ENCODE data around the gene EHMT1. TPM values are rescaled to one million over a fixed set of nuclear protein-coding genes. Genes with fewer than 3 reads are reported as not detected.

EHMT1 gene
- total and polyA plus RNA-seq, 9 of the 15 experiments (the other 6 are each of a cell fraction or from before 2014, with no cell fraction given): 2.2 to 76.0 (median 36.4) TPM

- no peak overlapping the region for H3K4me2 ChIP-seq (ENCODE audit: insufficient read depth, low read length)
- FAIRE-seq: no peak
- H3K27me3 ChIP-seq (ENCODE audit: control insufficient read depth in 2 of 2, insufficient read depth in 2 of 2, low read length in 2 of 2): no peaks in the 10 kb centered on the region
- H3K36me3 ChIP-seq (ENCODE audit: control insufficient read depth, insufficient read depth, low read length): no peaks in the 10 kb centered on the region
- no peak overlapping the region for H2AFZ ChIP-seq (ENCODE audit: low read depth, low read length)
- ChIA-PET POLR2A (interaction anchor here (0.6 to 3.2 kb wide), 5 partner anchors 12 to 800 kb away, joined by 3 to 28 read pairs (median 3); partner anchors contain the start of genes DPH7 and ZMYND19), CTCF (ENCODE audit: low intra/inter-chr PET ratio) (no interaction called here)
- intact Hi-C loops (cut with micrococcal nuclease): no loop called here
- no peak for DNase-seq (ENCODE audit: extremely low read depth in 1 of 4, low spot score in 3 of 4)
- H4K20me1 ChIP-seq (replicated peaks; ENCODE audit: control insufficient read depth, insufficient read depth, low read length): peaks cover 7% of the 10 kb centered on the region; the same call in 1 of the 2 replicates
- in situ Hi-C loops (cut with MboI): no loop called here
- no TSS peak for BruUV-seq (replicated peaks)
- H3K4me3 ChIP-seq: no peak overlapping the region
- H3K27ac ChIP-seq (ENCODE audit: extremely low read depth, low read depth, low read length): no peak overlapping the region
- peaks cover 16% of the 10 kb centered on the region for H3K79me2 ChIP-seq (ENCODE audit: control insufficient read depth, insufficient read depth, low read length)
- H3K9me3 ChIP-seq (replicated peaks; ENCODE audit: control insufficient read depth, insufficient read depth, low read depth, low read length): no peaks in the 10 kb centered on the region
- H3K4me1 ChIP-seq (replicated peaks in 1 of 2; ENCODE audit: control insufficient read depth in 2 of 2, insufficient read depth in 2 of 2, low read length in 2 of 2): peaks cover 21 to 41% of the 10 kb centered on the region in 2 experiments; a peak in 4 of 5 replicates
- WGBS (ENCODE audit: insufficient coverage, low coverage, missing lambda C conversion rate): 91% methylated on average over 12 of the region's 13 CpGs
- H3K9me1 ChIP-seq (ENCODE audit: control insufficient read depth, insufficient read depth, low read length): no peaks in the 10 kb centered on the region
- H3K9ac ChIP-seq (ENCODE audit: insufficient read depth in 1 of 2, low read depth in 2 of 2, low read length in 2 of 2): no peak overlapping the region
- no peak for ATAC-seq
- TF ChIP-seq KAT8 (IDR thresholded peaks at IDR 0.05; ENCODE audit: low read depth): no peak
- no peak for TF ChIP-seq HEY1 (CRISPR knock-in tag; IDR thresholded peaks at IDR 0.05; ENCODE audit: borderline replicate concordance)
- no peak for TF ChIP-seq MGA (IDR thresholded peaks at IDR 0.05)
- TF ChIP-seq PKNOX1 (IDR thresholded peaks at IDR 0.05): no peak
- TF ChIP-seq ZC3H8 (IDR thresholded peaks at IDR 0.05): no peak
- no peak for TF ChIP-seq GTF2E2 (tag; IDR thresholded peaks at IDR 0.05)
- no peak for TF ChIP-seq PML (IDR thresholded peaks at IDR 0.05; ENCODE audit: low read length)
- no peak for TF ChIP-seq E2F8 (IDR thresholded peaks at IDR 0.05; ENCODE audit: low read depth, partially characterized antibody)
These were observed 14.9 kb upstream of the EHMT1 start for GRCh38 chr9:137603879-137604278.
